H1 (cell line): ENCODE results near the gene ALLC. TPM values are rescaled to one million over a fixed set of nuclear protein-coding genes. Genes with fewer than 3 reads are reported as not detected.

Experiments used
- CTCF ChIA-PET: fragments of 300-600 bp; sonication (Branson Sonifier 250); formaldehyde crosslinking; loops from one replicate; lab custom pipeline; 2021; ENCODE audit not compliant: partially characterized antibody; lab: Charles Lee
- POLR2A ChIA-PET: fragments of 300-600 bp; sonication (Branson Sonifier 250); formaldehyde crosslinking; loops from one replicate; lab custom pipeline; 2021; ENCODE audit warnings: inconsistent platforms; ENCODE audit not compliant: partially characterized antibody; lab: Charles Lee
- DNase-seq, 2 experiments: peaks; one replicate each; pipeline versions ENCODE4 v3.0.0 to v3.0.0-alpha.2; 2010 to 2022; ENCODE audit warnings: low spot score in 2 of 2, low read depth in 1 of 2, mixed read lengths in 1 of 2
- FAIRE-seq: peaks from 2 replicates; lab custom pipeline; 2011; peaks lifted over from hg19 to GRCh38; lab: Jason Lieb, UNC
- H2AFZ ChIP-seq: 2 replicates; pipeline ENCODE4 v1.8.1; 2012; ENCODE audit warnings: low read length, inconsistent platforms
- H2AK5ac ChIP-seq: 2 replicates; pipeline ENCODE4 v1.6.1; 2013; ENCODE audit warnings: low read depth, low read length
- H2BK120ac ChIP-seq: replicated peaks from 2 replicates; pipeline ENCODE3; 2013; ENCODE audit warnings: low read depth, low read length, inconsistent platforms
- H2BK12ac ChIP-seq: 2 replicates; pipeline ENCODE4 v1.6.1; 2013; ENCODE audit warnings: low read depth, low read length
- H2BK15ac ChIP-seq: 2 replicates; pipeline ENCODE4 v1.6.1; 2013; ENCODE audit warnings: low read length
- H2BK20ac ChIP-seq: 2 replicates; pipeline ENCODE4 v1.6.1; 2013; ENCODE audit warnings: low read length
- H2BK5ac ChIP-seq: 2 replicates; pipeline ENCODE4 v1.6.1; 2013; ENCODE audit warnings: low read depth, low read length
- H3K14ac ChIP-seq: 2 replicates; pipeline ENCODE4 v1.6.1; 2013; ENCODE audit warnings: inconsistent platforms; ENCODE audit not compliant: insufficient read length
- H3K18ac ChIP-seq: 2 replicates; pipeline ENCODE4 v1.6.1; 2013; ENCODE audit warnings: low read length; ENCODE audit errors: extremely low read depth
- H3K23ac ChIP-seq: 2 replicates; pipeline ENCODE4 v1.6.1; 2013; ENCODE audit warnings: inconsistent platforms; ENCODE audit not compliant: insufficient read length
- H3K23me2 ChIP-seq: 2 replicates; pipeline ENCODE4 v1.6.1; 2013; ENCODE audit warnings: low read depth, low read length
- H3K27ac ChIP-seq: 2 replicates; pipeline ENCODE4 v1.6.1; 2011; ENCODE audit warnings: low read depth, low read length, inconsistent platforms
- H3K27me3 ChIP-seq, 4 experiments: replicated peaks in 1 of 4; 1 replicate in 1 of 4; 2 replicates in 3 of 4; pipeline versions ENCODE4 v1.6.1 to v1.8.1; 2011 to 2013; ENCODE audit warnings: low read length in 3 of 4, mild to moderate bottlenecking in 3 of 4, inconsistent platforms in 2 of 4, mixed read lengths in 2 of 4, moderate library complexity in 1 of 4; ENCODE audit not compliant: control insufficient read depth in 3 of 4, insufficient read depth in 3 of 4; ENCODE audit errors: extremely low read depth in 1 of 4
- H3K36me3 ChIP-seq, 4 experiments: 2 replicates each; pipeline versions ENCODE4 v1.6.1 to v1.8.1; 2011 to 2013; ENCODE audit warnings: mild to moderate bottlenecking in 4 of 4, low read length in 3 of 4, moderate library complexity in 2 of 4, control low read depth in 1 of 4, inconsistent platforms in 1 of 4; ENCODE audit not compliant: insufficient read depth in 4 of 4, control insufficient read depth in 2 of 4
- H3K4ac ChIP-seq: replicated peaks from 2 replicates; pipeline ENCODE3; 2013; ENCODE audit warnings: low read length, low read depth, mixed read lengths, inconsistent platforms; ENCODE audit not compliant: insufficient read length
- H3K4me1 ChIP-seq, 4 experiments: replicated peaks in 1 of 4; 1 replicate in 1 of 4; 2 replicates in 3 of 4; pipeline versions ENCODE4 v1.6.1 to v1.8.1; 2011 to 2013; ENCODE audit warnings: low read length in 3 of 4, inconsistent platforms in 2 of 4, mixed read lengths in 1 of 4; ENCODE audit not compliant: insufficient read depth in 4 of 4, control insufficient read depth in 3 of 4
- H3K4me2 ChIP-seq, 2 experiments: 2 replicates each; pipeline versions ENCODE4 v1.6.1 to v1.8.1; 2011 to 2013; ENCODE audit warnings: low read depth in 2 of 2, low read length in 2 of 2, control low read depth in 1 of 2, inconsistent platforms in 1 of 2, mild to moderate bottlenecking in 1 of 2; ENCODE audit not compliant: insufficient read depth in 1 of 2
- H3K4me3 ChIP-seq, 4 experiments: fragments of 200-600, 300-600 bp in 1 of 4; sonication (generic), shearing (Covaris generic), sonication (Bioruptor Twin) in 1 of 4; 2 replicates each; pipeline versions ENCODE4 v1.5.1 to v1.8.1; 2011 to 2016; ENCODE audit warnings: low read length in 4 of 4, low read depth in 3 of 4, control low read depth in 2 of 4, inconsistent platforms in 2 of 4, mild to moderate bottlenecking in 2 of 4, mixed read lengths in 1 of 4, moderate library complexity in 1 of 4; ENCODE audit not compliant: insufficient read depth in 2 of 4; ENCODE audit errors: extremely low read depth in 1 of 4
- H3K56ac ChIP-seq: replicated peaks from 2 replicates; pipeline ENCODE3; 2013; ENCODE audit warnings: low read depth, mild to moderate bottlenecking, mixed read lengths, low read length, inconsistent platforms; ENCODE audit not compliant: insufficient read length
- H3K79me1 ChIP-seq: 2 replicates; pipeline ENCODE4 v1.6.1; 2013; ENCODE audit warnings: low read depth, low read length, control low read depth
- H3K79me2 ChIP-seq, 2 experiments: 2 replicates each; pipeline versions ENCODE4 v1.6.1 to v1.8.1; 2012 to 2013; ENCODE audit warnings: low read length in 2 of 2, mild to moderate bottlenecking in 2 of 2, inconsistent platforms in 1 of 2; ENCODE audit not compliant: insufficient read depth in 2 of 2, control insufficient read depth in 1 of 2
- H3K9ac ChIP-seq, 4 experiments: replicated peaks in 1 of 4; 1 replicate in 1 of 4; 2 replicates in 3 of 4; pipeline versions ENCODE4 v1.6.1 to v1.8.1; 2011 to 2013; ENCODE audit warnings: low read depth in 3 of 4, low read length in 3 of 4, control low read depth in 2 of 4, mild to moderate bottlenecking in 2 of 4, moderate library complexity in 2 of 4, inconsistent platforms in 1 of 4; ENCODE audit errors: extremely low read depth in 1 of 4
- H3K9me3 ChIP-seq, 2 experiments: 2 replicates each; pipeline versions ENCODE4 v1.6.1 to v1.8.1; 2012 to 2013; ENCODE audit warnings: mild to moderate bottlenecking in 2 of 2, moderate library complexity in 2 of 2, control low read depth in 1 of 2, inconsistent platforms in 1 of 2, low read depth in 1 of 2, low read length in 1 of 2, mixed read lengths in 1 of 2; ENCODE audit not compliant: insufficient read depth in 2 of 2
- H4K20me1 ChIP-seq, 2 experiments: replicated peaks in 1 of 2; 2 replicates each; pipeline versions ENCODE3 to v1.8.1; 2011 to 2013; ENCODE audit warnings: inconsistent platforms in 2 of 2, low read length in 2 of 2, mild to moderate bottlenecking in 1 of 2; ENCODE audit not compliant: insufficient read depth in 2 of 2, control insufficient read depth in 1 of 2
- H4K5ac ChIP-seq: 2 replicates; pipeline ENCODE4 v1.6.1; 2013; ENCODE audit warnings: low read length, low read depth, mixed read lengths, inconsistent platforms; ENCODE audit not compliant: insufficient read length
- H4K8ac ChIP-seq: 2 replicates; pipeline ENCODE4 v1.8.0; 2013; ENCODE audit warnings: mild to moderate bottlenecking, moderate library complexity, low read length, inconsistent platforms; ENCODE audit not compliant: insufficient read depth; ENCODE audit errors: extremely low read depth
- H4K91ac ChIP-seq: replicated peaks from 2 replicates; pipeline ENCODE3; 2013; ENCODE audit warnings: low read length, mixed read lengths, inconsistent platforms; ENCODE audit not compliant: insufficient read length
- JUND ChIP-seq: IDR thresholded peaks from 2 replicates; pipeline ENCODE4 v1.6.1; 2011; ENCODE audit warnings: mild to moderate bottlenecking, improper control_type of control experiment, low read length
- MAFK ChIP-seq: IDR thresholded peaks from 2 replicates; pipeline ENCODE4 v1.6.1; 2012; ENCODE audit warnings: low read depth, mild to moderate bottlenecking, improper control_type of control experiment, low read length
- POLR2AphosphoS5 ChIP-seq: IDR thresholded peaks from 2 replicates; pipeline ENCODE4 v1.6.1; 2011; ENCODE audit warnings: low read depth, low read length
- RFX5 ChIP-seq: IDR thresholded peaks from 2 replicates; pipeline ENCODE4 v1.6.1; 2011; ENCODE audit warnings: low read depth, low read length, improper control_type of control experiment, borderline replicate concordance
- ZNF274 ChIP-seq: IDR thresholded peaks from 2 replicates; pipeline ENCODE4 v1.7.0; 2012; ENCODE audit warnings: low read length, borderline replicate concordance; ENCODE audit errors: extremely low read depth
- WGBS, 2 experiments: shearing (Covaris generic) in 1 of 2; methylation state at CpG; one replicate each; pipeline versions ENCODE4 v1.1.6 to v1.1.7; 2013 to 2015; ENCODE audit warnings: low lambda C conversion rate in 2 of 2, mixed read lengths in 2 of 2, inconsistent platforms in 1 of 2, low coverage in 1 of 2, missing lambda C conversion rate in 1 of 2; ENCODE audit not compliant: insufficient replicate concordance in 2 of 2, insufficient coverage in 1 of 2, insufficient read length in 1 of 2; ENCODE audit errors: extremely low coverage in 1 of 2, missing lambda C conversion rate in 1 of 2; 5-methylcytosine and 5-hydroxymethylcytosine counted together
- polyA plus RNA-seq, 7 experiments: library from polyadenylated mRNA; depleted of rRNA in 3 of 7; stranded (reverse) in 5 of 7; unstranded in 2 of 7; fragments of >200 nt in 5 of 7; fragments of 200-250 nt in 2 of 7; gene quantifications; 1 replicate in 5 of 7; 2 replicates in 1 of 7; 4 replicates in 1 of 7; pipeline versions ENCODE4 v1.2.1 to v1.2.3, GENCODE V29; 2011 to 2013; ENCODE audit warnings: missing spikeins in 2 of 7, mixed read lengths in 2 of 7
- total RNA-seq: library from RNA; stranded (reverse); fragmentation: NEBNext Ultra II Directional; extraction: Animal tissue kit (Norgen Biotek cat#: 25700); gene quantifications from 2 replicates; pipeline ENCODE4 v1.2.1, GENCODE V29; 2021

ALLC gene
- total and polyA plus RNA-seq, 2 of the 8 experiments (the other 6 are each of a cell fraction or from before 2014, with no cell fraction given): not detected

- no peaks in the 10 kb centered on the region for H4K20me1 ChIP-seq
- H4K5ac ChIP-seq: no peak overlapping the region
- H3K56ac ChIP-seq: no peak overlapping the region
- no peak overlapping the region for H3K4me2 ChIP-seq
- TF ChIP-seq RFX5 (no peak), POLR2AphosphoS5 (no peak), JUND (no peak), MAFK (no peak), ZNF274 (no peak)
- H3K4ac ChIP-seq: peak overlapping the region; percentile 14
- FAIRE-seq (no peak), DNase-seq (no peak)
- ChIA-PET CTCF (no interaction called here), POLR2A (no interaction called here)
- H3K27ac ChIP-seq: no peak overlapping the region
- H3K27me3 ChIP-seq: no peaks in the 10 kb centered on the region; a peak in 1 of 7 replicates
- H3K18ac ChIP-seq: no peak overlapping the region
- H3K36me3 ChIP-seq: no peaks in the 10 kb centered on the region
- H3K79me2 ChIP-seq: no peaks in the 10 kb centered on the region
- no peaks in the 10 kb centered on the region for H3K79me1 ChIP-seq
- H2BK20ac ChIP-seq: no peak overlapping the region
- no peak overlapping the region for H4K8ac ChIP-seq
- 90% methylated on average over 2 of the region's 2 CpGs; no CpG with 5 or more reads in 1 of the 2 experiments for WGBS, 2 experiments
- H4K91ac ChIP-seq: no peak overlapping the region
- no peaks in the 10 kb centered on the region for H3K23me2 ChIP-seq
- H3K9me3 ChIP-seq: no peaks in the 10 kb centered on the region
- no peak overlapping the region for H3K23ac ChIP-seq
- H3K14ac ChIP-seq: no peak overlapping the region
- no peak overlapping the region for H2AFZ ChIP-seq
- no peak overlapping the region for H2BK15ac ChIP-seq
- no peak overlapping the region for H2BK12ac ChIP-seq
- H2AK5ac ChIP-seq: no peak overlapping the region
- no peak overlapping the region for H3K9ac ChIP-seq
- H3K4me3 ChIP-seq: no peak overlapping the region
- H2BK5ac ChIP-seq: no peak overlapping the region
- H3K4me1 ChIP-seq: no peaks in the 10 kb centered on the region
- no peak overlapping the region for H2BK120ac ChIP-seq
These were observed 21.2 kb downstream of the ALLC start for GRCh38 chr2:3679180-3679579.
